Esophagus muscularis mucosa (tissue), 4 donors: ENCODE data around the gene NR0B2.

ENCODE experiments used
- EP300 ChIP-seq: sonication (generic); formaldehyde crosslinking; IDR thresholded peaks from one replicate; pipeline ENCODE4 v1.6.1; 2017; ENCODE audit warnings: antibody characterized with exemption
- POLR2A ChIP-seq: fragments of 450-650 bp; IDR thresholded peaks from one replicate; pipeline ENCODE4 v1.6.1; 2017; ENCODE audit warnings: antibody characterized with exemption, moderate library complexity, mild to moderate bottlenecking, low read depth
- POLR2AphosphoS5 ChIP-seq, 2 donors: sonication (generic); formaldehyde crosslinking; IDR thresholded peaks; one replicate each; pipeline ENCODE4 v1.6.1; 2017; ENCODE audit warnings: antibody characterized with exemption in 2 of 2
- TF ChIP-seq, protein P1 (sequence below), 3 experiments: fragments of 200-600 bp in 2 of 3; fragments of 450-650 bp in 1 of 3; sonication (generic) in 2 of 3; IDR thresholded peaks; one replicate each; pipeline ENCODE4 v1.5.1; 2017 to 2019; ENCODE audit warnings: antibody characterized with exemption in 3 of 3, mild to moderate bottlenecking in 2 of 3, moderate library complexity in 1 of 3

- TF ChIP-seq, protein P1, sequence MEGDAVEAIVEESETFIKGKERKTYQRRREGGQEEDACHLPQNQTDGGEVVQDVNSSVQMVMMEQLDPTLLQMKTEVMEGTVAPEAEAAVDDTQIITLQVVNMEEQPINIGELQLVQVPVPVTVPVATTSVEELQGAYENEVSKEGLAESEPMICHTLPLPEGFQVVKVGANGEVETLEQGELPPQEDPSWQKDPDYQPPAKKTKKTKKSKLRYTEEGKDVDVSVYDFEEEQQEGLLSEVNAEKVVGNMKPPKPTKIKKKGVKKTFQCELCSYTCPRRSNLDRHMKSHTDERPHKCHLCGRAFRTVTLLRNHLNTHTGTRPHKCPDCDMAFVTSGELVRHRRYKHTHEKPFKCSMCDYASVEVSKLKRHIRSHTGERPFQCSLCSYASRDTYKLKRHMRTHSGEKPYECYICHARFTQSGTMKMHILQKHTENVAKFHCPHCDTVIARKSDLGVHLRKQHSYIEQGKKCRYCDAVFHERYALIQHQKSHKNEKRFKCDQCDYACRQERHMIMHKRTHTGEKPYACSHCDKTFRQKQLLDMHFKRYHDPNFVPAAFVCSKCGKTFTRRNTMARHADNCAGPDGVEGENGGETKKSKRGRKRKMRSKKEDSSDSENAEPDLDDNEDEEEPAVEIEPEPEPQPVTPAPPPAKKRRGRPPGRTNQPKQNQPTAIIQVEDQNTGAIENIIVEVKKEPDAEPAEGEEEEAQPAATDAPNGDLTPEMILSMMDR (IDR thresholded peaks at IDR 0.05), result no peak
- TF ChIP-seq POLR2AphosphoS5 (IDR thresholded peaks at IDR 0.05) (no peak), EP300 (no peak), POLR2A (no peak)
Measured at GRCh38 chr1:26877326-26877725, 36.4 kb downstream of the NR0B2 start.
